ENCODE results near the gene DDX1.

DNA sequence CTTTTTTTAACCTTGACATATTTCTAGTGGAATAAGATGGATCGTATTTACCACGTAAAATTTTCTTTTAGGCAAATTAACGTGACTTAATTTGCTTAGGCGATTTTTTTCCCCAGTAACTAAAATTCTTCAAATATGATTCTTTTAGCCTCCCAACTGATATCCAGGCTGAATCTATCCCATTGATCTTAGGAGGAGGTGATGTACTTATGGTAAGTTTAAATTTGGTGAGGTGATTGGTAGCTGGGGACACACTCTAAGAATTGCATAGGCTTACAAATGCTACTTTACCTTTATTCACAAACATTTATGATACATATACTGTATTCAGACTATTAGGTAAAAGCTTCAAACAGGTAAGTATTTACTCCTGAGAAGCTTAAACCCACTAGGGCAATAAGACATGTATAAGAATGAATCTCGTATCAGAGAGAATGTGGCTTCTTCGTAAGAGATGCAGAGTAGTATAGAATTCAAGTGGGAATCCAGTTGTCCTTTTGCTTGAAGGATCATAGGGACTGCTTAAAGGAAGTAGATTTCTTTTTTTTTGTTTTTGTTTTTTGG is 3.8 kb downstream of the DDX1 start:
- TF ChIP-seq CTCF (IDR thresholded peaks at IDR 0.05) (no peak), POLR2A (IDR thresholded peaks at IDR 0.05) (no peak)

All from heart left ventricle (tissue), 13 donors.